HL-60/S4 treated with phorbol 12-myristate 13-acetate at 8.2 ng/mL for 4 days and 3 days (cell line): Measurements from ENCODE around the gene STXBP2.

ENCODE experiments used
- in situ Hi-C: fragments of 300-500 bp; cut with MboI; formaldehyde crosslinking; loops from 2 replicates; pipeline ENCODE4 v1.15.0; 2022; ENCODE audit warnings: low sequenced_read_pairs

The STXBP2 gene

DNA sequence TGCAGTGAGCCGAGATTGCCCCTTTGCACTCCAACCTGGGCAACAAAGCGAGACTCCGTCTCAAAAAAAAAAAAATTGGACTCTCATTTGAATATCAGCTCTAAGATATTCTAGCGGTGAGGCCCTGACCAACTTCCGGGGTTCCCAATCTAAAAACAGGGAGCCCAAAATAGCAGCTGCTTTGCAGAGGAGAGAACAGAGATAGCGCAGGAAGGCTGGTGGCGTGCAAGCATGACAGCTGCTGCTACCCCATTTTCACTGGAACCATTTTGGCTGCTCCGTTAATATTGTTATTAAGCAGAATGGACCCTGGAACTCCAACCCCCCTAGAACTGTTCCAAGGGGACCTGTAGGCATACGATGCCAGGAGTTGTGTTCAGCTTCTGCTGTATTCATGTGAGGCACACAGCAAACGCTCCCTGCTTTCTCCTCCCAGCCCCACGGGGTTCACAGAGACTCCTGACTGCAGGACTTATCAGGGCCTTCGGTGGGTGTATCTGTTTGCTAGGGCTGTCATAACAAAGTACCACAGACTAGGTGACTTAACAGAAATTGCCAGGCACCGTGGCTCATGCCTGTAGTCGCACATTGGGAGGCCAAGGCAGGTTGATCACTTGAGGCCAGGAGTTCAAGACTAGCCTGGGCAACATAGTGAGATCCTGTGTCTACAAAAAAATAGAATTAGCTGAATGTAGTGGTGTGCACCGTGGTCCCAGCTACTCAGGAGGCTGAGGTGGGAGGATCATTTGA lies 11.5 kb downstream of the STXBP2 start:
- in situ Hi-C loops = no loop called here

DNA sequence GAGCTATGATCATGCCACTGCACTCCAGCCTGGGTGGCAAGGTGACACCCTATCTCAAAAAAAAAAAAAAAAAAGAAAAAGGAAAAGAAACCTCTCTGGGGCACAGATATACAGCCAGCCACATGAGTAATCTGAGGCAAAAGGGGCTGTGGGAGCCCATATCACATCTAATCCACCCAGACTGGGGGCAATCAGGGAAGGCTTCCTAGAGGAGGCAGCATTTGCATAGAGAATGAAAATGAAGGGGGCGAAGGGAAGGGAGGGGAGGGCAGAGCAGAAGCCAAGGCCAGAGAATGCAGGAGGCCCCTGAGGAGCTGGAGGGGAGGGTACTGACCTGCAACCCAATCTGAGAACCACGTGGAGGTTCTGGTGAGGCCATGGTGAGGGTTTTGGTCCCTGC lies 13.2 kb downstream of the STXBP2 start:
- in situ Hi-C loops = no loop called here

DNA sequence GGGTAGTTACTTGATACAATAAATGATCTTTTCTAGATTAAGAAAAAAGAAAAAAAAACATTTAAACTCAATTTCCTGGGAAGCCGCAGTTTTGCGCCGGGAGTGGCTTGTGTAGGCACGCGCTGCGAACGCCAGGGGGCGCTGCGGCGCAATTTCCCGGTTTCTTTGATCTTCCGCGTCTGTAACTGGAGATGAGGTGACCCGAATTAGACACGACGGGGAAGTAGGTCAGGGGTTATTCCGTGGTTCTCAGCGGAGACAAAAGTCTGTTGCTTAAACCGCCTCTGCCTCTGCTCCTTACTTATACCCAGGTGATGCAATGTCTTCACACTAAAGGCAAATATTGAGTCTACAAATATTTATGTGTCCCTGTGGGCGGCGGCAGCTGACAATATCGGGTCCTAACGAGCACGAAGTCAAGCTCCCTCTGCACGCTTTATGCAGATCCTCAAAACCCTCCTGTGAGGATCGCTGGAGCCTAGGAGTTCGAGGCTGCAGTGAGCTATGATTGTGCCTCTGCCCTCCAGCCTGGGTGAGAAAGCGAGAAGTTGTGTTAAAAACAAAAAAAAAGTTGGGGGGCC lies 15.2 kb downstream of the STXBP2 start:
- in situ Hi-C loops = no loop called here

DNA sequence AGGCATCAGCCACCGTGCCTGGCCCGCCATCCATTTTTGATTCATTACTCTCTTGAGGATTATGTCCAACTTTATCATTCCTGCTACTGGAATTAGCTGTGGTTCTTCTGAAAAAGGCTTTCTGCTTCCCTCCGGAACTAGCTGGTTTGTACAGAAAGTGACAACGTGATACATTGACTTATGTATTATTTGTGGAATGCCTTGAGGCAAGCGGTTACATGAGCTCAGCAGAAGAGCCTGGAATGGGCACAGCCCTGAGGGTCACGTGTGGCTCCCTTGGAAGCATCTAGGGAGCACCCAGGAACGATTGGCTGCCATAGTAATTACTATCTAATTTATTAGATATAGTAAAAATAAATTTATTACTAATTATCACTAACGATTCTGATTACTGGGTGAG lies 17.5 kb downstream of the STXBP2 start:
- in situ Hi-C loops = no loop called here

DNA sequence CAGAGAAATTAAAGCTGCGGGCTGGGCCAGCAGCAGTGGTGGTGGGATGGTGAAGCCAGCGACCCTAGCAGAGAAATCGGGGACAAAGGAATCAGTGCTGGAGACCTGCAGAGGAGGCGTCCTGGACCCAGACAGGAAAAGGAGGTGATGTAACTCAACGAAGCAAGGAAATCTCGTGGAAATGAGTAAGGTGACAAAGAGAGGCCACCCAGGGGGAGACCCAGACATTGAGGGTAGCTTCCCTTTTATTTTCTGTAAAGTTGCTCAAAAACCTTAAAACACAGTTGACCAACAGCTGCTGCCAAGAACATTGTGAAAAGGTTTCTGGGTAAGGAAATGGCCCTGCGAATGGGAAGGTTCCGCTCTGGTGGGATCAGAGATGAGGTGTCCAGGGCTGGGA lies 18.7 kb downstream of the STXBP2 start:
- in situ Hi-C loops = no loop called here

DNA sequence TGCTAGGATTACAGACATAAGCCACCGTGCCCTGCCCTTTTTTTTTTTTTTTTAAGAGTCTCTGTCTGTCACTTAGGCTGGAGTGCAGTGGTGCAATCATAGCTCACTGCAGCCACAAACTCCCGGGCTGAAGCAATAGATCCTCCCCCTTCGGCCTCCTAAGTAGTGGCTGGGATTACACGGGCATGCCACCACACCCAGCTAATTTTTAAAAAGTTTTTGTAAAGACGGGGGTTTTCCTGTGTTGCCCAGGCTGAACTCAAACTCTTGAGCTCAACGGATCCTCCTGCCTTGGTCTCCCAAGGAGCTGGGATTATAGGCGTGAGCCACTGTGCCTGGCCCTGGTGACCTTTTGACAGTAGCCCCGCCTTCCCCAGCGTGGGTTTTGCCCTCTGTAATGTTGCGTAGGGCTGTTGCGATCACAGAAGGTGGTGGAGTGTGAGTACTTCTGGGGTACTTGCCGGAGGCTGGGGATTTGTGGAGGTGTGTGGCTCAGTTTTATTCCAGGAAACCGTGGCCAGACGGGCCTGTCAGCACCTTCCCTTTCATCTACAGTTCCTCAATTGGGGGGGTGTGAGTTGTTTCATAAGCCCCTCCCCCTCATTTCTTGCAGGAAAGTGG lies 20.3 kb downstream of the STXBP2 start:
- in situ Hi-C loops = no loop called here

DNA sequence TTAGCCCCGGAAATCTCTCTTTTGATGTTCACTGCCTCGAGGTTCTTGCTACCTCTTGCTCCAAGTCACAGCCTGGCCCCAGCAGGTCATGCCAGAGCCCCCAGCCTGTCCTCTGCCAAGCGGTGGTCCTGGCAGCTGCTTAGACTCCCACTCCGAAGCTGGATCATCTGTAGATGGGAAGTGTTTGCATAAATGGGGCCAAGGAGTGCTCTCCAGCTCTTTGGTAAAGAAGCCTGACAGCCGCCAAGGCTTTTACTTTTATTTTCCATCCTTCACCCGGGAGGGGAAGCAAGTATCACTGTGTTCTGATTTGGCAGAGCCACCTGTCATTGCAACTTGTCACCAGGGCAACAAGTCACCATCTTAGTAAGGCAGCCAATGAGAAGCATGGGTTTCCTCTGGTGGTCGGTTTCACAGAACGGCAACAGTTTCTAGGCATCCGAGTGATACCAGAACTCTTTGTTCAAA lies 21.3 kb downstream of the STXBP2 start:
- in situ Hi-C loops = no loop called here

DNA sequence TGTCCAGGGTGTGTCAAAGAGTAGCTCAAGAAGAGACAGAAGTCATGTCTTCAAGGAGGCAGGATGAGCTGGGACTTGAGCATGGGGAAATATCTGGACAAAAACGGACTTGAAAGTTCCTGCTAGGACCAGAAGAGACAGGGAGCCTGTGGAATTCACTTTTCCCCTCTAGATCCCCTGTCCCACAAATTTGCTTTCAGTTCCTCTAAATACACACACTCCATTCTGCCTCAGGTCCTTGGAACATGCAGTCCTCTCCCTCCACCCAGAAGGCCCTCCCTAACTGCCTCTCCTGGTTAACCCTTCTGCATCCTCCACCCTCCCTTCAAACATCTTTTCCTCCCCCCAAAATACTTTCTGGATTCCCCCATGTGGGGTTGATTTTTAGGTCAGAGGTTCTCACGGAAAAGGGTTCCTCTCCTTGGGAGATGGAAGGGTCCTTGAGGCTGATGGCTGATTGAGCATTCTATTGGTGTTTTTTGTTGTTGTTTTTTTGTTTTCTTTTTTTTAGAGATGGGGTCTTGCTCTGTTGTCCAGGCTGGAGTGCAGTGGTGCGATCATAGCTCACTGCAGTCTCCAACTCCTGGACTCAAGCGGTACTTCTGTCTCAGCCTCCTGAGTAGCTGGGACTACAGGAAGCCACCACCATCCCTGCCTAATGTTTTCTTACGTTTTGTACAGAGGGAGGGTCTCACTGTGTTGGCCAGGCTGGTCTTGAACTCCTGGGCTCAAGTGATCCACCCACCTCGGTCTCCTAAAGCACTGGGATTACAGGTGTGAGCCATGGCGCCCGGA lies 25.0 kb downstream of the STXBP2 start:
- in situ Hi-C loops = no loop called here

DNA sequence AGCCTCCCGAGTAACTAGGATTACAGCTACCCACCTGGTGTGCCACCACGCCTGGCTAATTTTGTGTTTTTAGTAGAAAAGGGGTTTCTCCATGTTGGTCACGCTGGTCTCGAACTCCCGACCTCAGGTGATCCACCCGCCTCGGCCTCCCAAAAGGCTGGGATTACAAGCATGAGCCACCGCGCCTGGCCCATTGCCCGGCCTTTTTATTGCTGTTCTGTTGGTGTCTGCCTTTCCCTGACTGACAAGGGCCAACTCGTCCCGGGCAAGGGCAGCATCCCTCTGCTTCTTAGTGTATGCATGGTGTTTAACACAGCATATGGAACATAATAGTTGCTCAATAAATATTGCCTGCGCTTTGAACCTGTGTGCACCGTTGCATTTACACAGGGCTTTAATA lies 25.7 kb downstream of the STXBP2 start:
- in situ Hi-C loops = no loop called here

DNA sequence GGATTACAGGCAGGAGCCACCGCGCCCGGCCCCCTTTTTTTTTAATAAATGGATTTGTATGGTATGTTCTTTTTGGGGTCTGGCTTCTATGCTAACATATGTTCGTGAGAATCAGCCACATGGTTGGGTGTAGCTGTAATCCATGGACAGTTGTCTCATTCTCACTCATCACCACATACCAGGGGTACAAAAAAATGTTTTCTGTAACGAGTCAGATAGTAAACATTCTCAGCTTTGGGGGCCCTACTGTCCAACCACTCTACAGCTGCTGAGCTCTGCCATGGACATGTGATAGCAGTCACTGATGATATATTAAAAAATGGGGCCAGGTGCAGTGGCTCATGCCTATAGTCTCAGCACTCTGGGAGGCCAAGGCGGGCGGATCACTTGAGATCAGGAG lies 26.8 kb downstream of the STXBP2 start:
- in situ Hi-C loops = no loop called here

DNA sequence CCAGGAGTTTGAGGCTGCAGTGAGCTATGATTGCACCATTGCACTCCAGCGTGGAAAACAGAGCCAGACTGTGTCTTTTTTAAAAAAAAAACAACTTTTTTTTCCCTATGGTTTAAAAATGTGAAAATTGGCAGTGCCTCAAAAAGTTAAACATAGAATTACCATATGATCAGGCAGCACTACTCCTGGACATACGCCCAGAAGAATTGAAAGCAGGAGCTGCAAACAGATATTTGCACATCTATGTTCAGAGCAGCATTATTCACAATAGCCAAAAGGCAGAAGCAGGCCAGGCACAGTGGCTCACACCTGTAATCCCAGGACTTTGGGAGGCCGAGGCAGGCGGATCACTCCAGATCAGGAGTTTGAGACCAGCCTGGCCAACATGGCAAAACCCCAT lies 28.2 kb downstream of the STXBP2 start:
- in situ Hi-C loops = no loop called here

DNA sequence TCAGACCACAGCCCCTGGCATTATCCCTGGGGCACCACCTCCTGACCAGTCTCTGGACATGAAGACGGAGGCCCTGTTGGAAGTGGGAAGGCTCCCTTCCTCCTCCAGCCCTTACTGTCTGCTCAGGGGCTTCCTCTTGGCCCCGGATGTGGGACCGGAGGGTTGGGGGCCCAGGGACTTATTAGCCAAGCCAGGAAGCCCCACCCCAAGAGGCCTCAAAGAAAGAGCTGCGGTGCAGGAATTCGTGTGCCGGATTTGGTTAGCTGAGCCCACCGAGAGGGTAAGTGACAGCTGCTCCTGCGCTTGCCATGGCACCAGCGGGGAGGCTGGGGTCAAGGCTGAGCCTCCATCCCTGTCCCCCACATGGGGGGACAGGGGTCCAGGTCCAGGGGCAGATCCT lies 31.9 kb downstream of the STXBP2 start, which contains the start of gene RETN:
RETN (plus strand) TSS at position 208 of the 400 bp plus-strand sequence. CDS start 278 bp downstream, outside the sequence.
- in situ Hi-C loops = no loop called here

DNA sequence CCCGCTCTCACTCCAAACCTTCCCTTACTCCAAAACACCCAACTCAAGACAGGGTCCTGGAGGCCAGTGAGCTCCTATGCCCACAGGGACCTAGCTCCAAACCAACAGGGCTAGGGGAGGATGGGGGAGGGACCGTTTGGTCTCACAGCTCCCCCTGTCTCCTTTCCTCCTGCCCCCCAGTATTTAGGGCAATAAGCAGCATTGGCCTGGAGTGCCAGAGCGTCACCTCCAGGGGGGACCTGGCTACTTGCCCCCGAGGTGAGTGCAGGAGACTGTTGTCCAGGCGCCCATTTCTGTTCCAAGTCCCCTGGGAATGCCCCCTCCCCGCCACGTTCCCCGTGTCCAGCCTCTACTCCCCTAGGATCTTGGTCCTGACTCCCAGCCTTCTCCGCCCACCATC lies 32.7 kb downstream of the STXBP2 start:
- in situ Hi-C loops = no loop called here

DNA sequence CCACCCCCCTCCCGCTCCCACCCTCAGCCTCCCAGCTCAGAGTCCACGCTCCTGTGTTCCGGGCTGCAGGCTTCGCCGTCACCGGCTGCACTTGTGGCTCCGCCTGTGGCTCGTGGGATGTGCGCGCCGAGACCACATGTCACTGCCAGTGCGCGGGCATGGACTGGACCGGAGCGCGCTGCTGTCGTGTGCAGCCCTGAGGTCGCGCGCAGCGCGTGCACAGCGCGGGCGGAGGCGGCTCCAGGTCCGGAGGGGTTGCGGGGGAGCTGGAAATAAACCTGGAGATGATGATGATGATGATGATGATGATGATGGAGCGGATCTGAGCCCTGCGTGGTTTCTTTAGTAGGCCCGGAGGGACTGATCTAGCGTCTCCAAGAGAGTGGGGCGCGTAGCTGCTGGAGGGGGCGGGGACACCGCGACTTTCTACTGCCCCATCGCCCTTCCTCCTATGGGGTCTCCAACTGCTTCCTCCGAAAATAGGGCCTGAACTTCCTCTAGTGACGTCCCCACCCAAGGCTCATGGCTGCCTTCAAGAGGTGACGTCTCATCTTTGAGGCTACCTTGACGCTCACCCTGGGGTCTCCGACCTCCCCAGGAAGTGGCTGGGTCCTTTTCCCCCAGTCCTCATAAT lies 33.4 kb downstream of the STXBP2 start:
- in situ Hi-C loops = no loop called here

DNA sequence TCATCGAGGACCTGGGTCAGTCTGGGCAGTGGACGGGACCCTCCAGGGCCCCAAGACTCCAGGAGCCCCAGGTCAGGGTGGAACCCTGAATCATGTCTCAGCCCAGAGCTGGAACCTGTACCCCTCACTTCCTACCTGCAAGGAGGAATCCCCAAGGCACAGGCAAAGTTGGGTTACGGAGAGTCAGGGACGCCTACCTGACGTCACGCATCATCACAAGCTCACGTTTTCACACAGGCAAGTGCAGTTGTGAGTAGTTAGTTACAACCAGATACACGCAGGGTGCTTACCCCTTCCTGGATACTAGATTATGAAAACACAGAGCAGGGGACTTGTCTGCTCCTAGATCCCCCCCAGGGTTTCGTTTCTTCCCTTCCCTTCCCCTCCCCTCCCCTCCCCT lies 33.9 kb downstream of the STXBP2 start:
- in situ Hi-C loops = no loop called here

DNA sequence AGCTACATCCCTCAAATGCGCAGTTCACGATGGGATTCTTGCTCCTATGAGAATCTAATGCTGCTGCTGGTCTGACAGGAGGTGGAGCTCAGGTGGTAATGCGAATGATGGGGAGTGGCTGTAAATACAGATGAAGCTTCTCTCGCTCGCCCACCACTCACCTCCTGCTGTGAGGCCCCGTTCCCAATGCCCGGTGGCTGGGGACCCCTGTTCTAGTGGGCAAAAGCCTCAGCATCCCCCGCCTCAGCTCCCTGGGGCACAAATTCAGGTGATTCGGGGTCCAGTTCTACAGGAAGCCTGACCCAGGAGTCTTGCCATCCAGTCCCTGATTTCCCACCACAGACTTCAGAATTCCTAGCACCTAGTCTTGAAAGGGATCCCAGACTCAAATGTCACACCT lies 35.6 kb downstream of the STXBP2 start:
- in situ Hi-C loops = no loop called here

DNA sequence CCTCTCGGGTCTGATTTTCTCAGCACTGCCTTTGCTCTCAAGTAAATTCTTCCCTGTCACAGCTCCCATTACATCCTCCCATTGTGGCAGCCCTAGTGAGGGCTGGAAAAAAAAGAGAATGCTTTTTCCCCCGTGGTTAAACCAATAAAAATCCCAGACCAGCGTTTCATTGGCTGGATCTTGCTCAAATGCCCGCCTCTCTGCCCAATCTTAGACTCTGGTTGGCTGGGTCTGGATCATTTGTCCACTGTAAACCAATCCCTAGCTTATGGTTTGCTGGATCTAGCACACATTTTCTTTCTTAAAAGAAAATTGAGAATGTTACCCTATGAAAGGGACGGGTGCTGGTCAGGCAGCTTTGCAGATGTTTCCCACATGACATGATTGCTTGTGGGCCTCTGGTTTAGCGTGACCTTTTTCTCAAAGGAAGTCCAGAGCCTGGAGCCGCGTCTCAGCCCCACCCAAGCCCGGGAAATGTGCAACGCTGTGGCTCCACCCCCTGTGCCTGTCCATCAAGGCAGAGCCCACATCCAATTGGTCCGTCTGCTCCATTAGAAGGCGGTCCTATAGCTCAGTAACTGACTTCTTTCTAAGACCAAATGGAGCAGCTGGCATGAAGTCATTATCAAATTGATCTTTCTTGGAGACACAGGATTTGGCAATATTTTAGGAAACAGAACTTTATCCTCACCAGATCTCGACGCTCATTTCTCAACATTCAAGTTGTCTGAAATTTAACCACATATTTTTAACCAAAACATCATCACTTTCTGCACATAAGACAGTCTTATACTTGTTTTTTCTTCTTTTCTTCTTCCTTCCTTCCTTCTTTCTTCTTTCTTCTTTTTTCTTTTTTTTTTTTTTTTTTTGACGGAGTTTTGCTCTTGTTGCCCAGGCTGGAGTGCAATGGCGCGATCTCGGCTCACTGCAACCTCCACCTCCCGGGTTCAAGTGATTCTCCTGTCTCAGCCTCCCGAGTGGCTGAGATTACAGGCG lies 37.4 kb downstream of the STXBP2 start:
- in situ Hi-C loops = no loop called here

DNA sequence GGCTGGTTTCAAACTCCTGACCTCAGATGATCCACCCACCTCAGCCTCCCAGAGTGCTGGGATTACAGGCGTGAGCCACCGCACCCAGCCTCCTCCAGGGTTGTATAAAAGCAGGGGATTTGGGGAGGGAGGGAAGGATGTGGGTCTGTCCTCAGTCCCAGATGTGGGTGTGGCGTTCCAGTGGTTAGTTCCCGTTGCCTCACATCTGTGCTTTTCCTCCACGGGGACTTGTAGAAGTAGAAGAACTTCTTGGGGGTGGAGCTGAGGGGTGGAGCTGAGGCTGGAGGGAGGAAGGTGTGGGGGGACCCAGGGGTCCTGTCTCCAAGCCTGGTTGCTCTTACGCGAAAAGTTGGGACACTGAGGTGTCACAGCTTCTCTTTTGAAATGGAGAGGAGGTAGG lies 39.5 kb downstream of the STXBP2 start:
- in situ Hi-C loops = no loop called here

DNA sequence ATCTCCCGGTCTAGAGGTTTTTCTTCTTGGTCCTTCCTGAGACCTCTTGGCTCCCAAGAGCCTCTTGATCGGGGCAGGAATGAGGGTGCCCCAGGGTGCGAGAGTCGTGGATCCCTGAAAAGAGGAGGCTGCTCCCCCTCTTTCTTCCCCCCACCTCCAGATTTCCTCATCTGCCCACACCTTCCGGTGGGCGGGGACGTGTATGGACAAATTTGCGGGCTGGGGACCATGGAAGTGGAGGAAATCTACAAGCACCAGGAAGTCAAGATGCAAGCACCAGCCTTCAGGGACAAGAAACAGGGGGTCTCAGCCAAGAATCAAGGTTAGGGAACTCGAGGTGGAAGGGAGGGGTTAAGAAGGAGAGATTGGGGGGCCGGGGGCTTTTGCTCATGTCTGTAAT lies 39.9 kb downstream of the STXBP2 start, which contains the start of gene MCEMP1:
MCEMP1 (plus strand) TSS at position 237 of the 400 bp plus-strand sequence; CDS start at position 268, 31 bp downstream.
- in situ Hi-C loops = no loop called here
